ENCODE data around the gene CMTR1. TPM values are rescaled to one million over a fixed set of nuclear protein-coding genes. Genes with fewer than 3 reads are reported as not detected.
A peak's percentile ranks its signal among the peaks of the same experiment; 100 is the strongest.

CMTR1 gene
- total RNA-seq, 1 experiment from 2014 or later: 36.4 TPM

DNA sequence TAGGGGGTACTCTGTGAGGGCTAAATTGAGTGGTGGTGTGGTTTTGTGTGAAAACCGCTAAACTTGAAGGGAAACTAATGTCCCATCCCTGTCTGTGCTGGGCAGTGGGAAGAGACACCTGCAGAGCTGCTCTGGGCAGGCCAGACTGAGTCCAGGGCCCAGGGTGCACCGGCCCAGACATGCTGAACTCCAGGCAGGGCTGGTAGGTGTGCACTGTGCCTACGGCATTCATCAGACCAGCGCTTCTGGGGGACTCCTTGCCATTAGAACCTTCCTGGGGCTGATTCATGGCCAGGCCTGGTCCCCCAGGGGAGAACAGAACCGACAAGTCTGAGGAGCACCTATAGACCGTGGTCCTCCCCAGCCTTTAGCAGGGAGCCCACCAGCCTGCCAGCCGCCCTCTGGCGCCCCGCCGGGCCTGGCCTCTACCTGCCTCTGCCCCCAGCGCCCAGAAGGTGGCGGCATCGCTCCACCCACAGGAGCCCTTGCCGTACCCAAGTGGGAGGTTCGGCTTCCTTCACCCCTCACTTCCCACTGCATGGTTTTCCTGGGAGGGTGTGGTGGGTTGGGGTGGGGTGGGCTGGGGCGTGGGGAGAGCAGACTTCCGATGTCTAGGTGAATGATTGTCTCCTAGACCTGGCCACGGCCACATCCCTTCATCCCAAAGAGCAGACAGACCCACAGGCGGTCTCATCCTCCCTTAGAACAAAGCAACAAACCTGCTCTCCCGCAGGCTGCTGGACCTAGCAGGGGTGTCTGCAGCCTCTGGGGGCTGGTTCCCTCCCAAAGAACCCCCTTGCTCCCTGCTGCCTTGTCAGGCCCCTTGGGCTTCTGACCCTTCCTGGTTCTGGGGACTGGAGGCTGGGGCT, 51.1 kb downstream of the CMTR1 start:
- POLR2A ChIA-PET (ENCODE audit: unreplicated experiment): no interaction called here
- Histone ChIP-seq H3K27ac (ENCODE audit: low read length) (no peak overlapping the region), H3K4me3 (ENCODE audit: low read length) (no peak overlapping the region), H2AFZ (ENCODE audit: low read length) (no peak overlapping the region), H3K9me3 (ENCODE audit: low read length) (no peaks in the 10 kb centered on the region), H3K79me2 (ENCODE audit: low read length) (no peaks in the 10 kb centered on the region), H3K4me2 (ENCODE audit: low read length) (no peak overlapping the region), H3K27me3 (ENCODE audit: low read length) (no peaks in the 10 kb centered on the region), H3K9me2 (replicated peaks; ENCODE audit: low read length) (no peaks in the 10 kb centered on the region), H3K9ac (ENCODE audit: low read length) (no peak overlapping the region), H3F3A (ENCODE audit: low read length, unreplicated experiment) (no peaks in the 10 kb centered on the region), H4K20me1 (ENCODE audit: low read length) (no peaks in the 10 kb centered on the region), H3K4me1 (ENCODE audit: insufficient read depth, low read length) (no peaks in the 10 kb centered on the region), H3K36me3 (ENCODE audit: low read depth, low read length) (peaks cover 6% of the 10 kb centered on the region; the same call in 1 of the 2 replicates)
- DNase-seq: peak; percentile 56
- intact Hi-C loops (cut with micrococcal nuclease): loop anchor here (2.0 to 10.0 kb wide), 3 partner anchors 83 to 209 kb away; no protein-coding TSS in a partner anchor
- BruUV-seq (replicated peaks): no TSS peak
- CTCF ChIA-PET: no interaction called here
- TF ChIP-seq CTCF (conservative IDR thresholded peaks at IDR 0.05; ENCODE audit: low read depth, low read length) (peak; percentile 77), EZH2 (IDR thresholded peaks at IDR 0.05; ENCODE audit: low read length, unreplicated experiment) (no peak)
- ATAC-seq: peak; percentile 73

- H4K20me1 ChIP-seq (ENCODE audit: low read length): no peaks in the 10 kb centered on the region
- TF ChIP-seq EZH2 (IDR thresholded peaks at IDR 0.05; ENCODE audit: low read length, unreplicated experiment) (no peak), EZH2phosphoT487 (IDR thresholded peaks at IDR 0.05; ENCODE audit: borderline replicate concordance, low read length) (no peak), CTCF (conservative IDR thresholded peaks at IDR 0.05; ENCODE audit: low read depth, low read length) (no peak)
- intact Hi-C loops (cut with micrococcal nuclease): loop anchor here (2.0 to 10.0 kb wide), 3 partner anchors 83 to 208 kb away; no protein-coding TSS in a partner anchor
- ATAC-seq: no peak
- H3K4me3 ChIP-seq (ENCODE audit: low read length): no peak overlapping the region
- ChIA-PET POLR2A (ENCODE audit: unreplicated experiment) (no interaction called here), CTCF (no interaction called here)
- no peak for DNase-seq
- H3K9ac ChIP-seq (ENCODE audit: low read length): no peak overlapping the region
- no peak overlapping the region for H3K27ac ChIP-seq (ENCODE audit: low read length)
- no peaks in the 10 kb centered on the region for H3K27me3 ChIP-seq (ENCODE audit: low read length)
- no peaks in the 10 kb centered on the region for H3F3A ChIP-seq (ENCODE audit: low read length, unreplicated experiment)
- H3K4me1 ChIP-seq (ENCODE audit: insufficient read depth, low read length): no peaks in the 10 kb centered on the region
- no TSS peak for BruUV-seq (replicated peaks)
- H3K9me2 ChIP-seq (replicated peaks; ENCODE audit: low read length): no peaks in the 10 kb centered on the region
- no peak overlapping the region for H2AFZ ChIP-seq (ENCODE audit: low read length)
- H3K4me2 ChIP-seq (ENCODE audit: low read length): no peak overlapping the region
- H3K79me2 ChIP-seq (ENCODE audit: low read length): no peaks in the 10 kb centered on the region
- no peaks in the 10 kb centered on the region for H3K9me3 ChIP-seq (ENCODE audit: low read length)
- no peaks in the 10 kb centered on the region; the same call in 1 of the 2 replicates for H3K36me3 ChIP-seq (ENCODE audit: low read depth, low read length)
Observed at GRCh38 chr6:37484786-37485170, 51.8 kb downstream of the CMTR1 start.

DNA sequence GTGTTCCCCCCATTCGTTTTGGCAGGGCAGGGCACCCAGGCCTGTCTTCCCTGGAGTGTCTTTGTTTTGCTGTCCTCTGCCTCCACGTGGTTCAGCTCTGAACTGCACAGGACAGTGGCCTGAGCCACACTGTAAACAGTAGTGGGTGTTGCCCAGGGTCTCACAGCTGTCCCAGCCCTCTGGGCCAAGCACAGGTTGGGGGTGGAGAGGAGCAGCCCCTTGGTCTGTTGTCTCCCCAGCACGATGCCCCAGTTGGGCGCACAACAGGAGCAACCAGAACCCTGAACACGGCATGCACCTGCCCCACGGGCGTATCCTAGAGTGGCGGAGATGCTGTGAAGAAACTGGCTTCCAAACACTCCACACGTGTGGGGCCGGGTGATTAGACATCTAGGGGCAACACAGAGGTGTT, 52.3 kb downstream of the CMTR1 start:
- ChIA-PET CTCF (no interaction called here), POLR2A (ENCODE audit: unreplicated experiment) (no interaction called here)
- Histone ChIP-seq H3K4me2 (ENCODE audit: low read length) (no peak overlapping the region), H3K4me3 (ENCODE audit: low read length) (no peak overlapping the region), H3F3A (ENCODE audit: low read length, unreplicated experiment) (no peaks in the 10 kb centered on the region), H3K9ac (ENCODE audit: low read length) (no peak overlapping the region), H3K9me2 (replicated peaks; ENCODE audit: low read length) (no peaks in the 10 kb centered on the region), H3K4me1 (ENCODE audit: insufficient read depth, low read length) (no peaks in the 10 kb centered on the region), H3K27ac (ENCODE audit: low read length) (no peak overlapping the region), H3K36me3 (ENCODE audit: low read depth, low read length) (no peaks in the 10 kb centered on the region; the same call in 1 of the 2 replicates), H3K9me3 (ENCODE audit: low read length) (no peaks in the 10 kb centered on the region), H2AFZ (ENCODE audit: low read length) (no peak overlapping the region), H3K79me2 (ENCODE audit: low read length) (no peaks in the 10 kb centered on the region), H4K20me1 (ENCODE audit: low read length) (no peaks in the 10 kb centered on the region), H3K27me3 (ENCODE audit: low read length) (no peaks in the 10 kb centered on the region)
- ATAC-seq (no peak), DNase-seq (no peak)
- intact Hi-C loops (cut with micrococcal nuclease): loop anchor here (2.0 to 10.0 kb wide), 2 partner anchors 100 to 208 kb away; no protein-coding TSS in a partner anchor
- BruUV-seq (replicated peaks): no TSS peak
- TF ChIP-seq CTCF (conservative IDR thresholded peaks at IDR 0.05; ENCODE audit: low read depth, low read length): 0 out of 2 replicates have a peak, but pooled peaks have one; percentile 21
- TF ChIP-seq EZH2 (IDR thresholded peaks at IDR 0.05; ENCODE audit: low read length, unreplicated experiment): no peak
- no peak for TF ChIP-seq EZH2phosphoT487 (IDR thresholded peaks at IDR 0.05; ENCODE audit: borderline replicate concordance, low read length)

Measured in PC-3 (cell line).